Measurements from ENCODE around the gene TNFAIP8. TPM values are rescaled to one million over a fixed set of nuclear protein-coding genes. Genes with fewer than 3 reads are reported as not detected.

Gene TNFAIP8
- total and polyA plus RNA-seq, 9 of the 15 experiments (the other 6 are each of a cell fraction or from before 2014, with no cell fraction given) = 29.9 to 52.2 (median 44.8) TPM

GRCh38 chr5:119379942-119380547 is 24.2 kb downstream of the TNFAIP8 start (continued):
- TF ChIP-seq REST (IDR thresholded peaks at IDR 0.05; ENCODE audit: borderline replicate concordance) (peak; percentile 79), REST (CRISPR knock-in tag; IDR thresholded peaks at IDR 0.05; ENCODE audit: low read depth) (no peak), KAT2B (IDR thresholded peaks at IDR 0.05; ENCODE audit: low read depth, low read length) (no peak), RFX5 (IDR thresholded peaks at IDR 0.05; ENCODE audit: low read depth, low read length) (no peak), HMBOX1 (IDR thresholded peaks at IDR 0.05) (no peak), BHLHE40 (IDR thresholded peaks at IDR 0.05; ENCODE audit: low read length) (peak; percentile 28; the same call in 1 of the 2 replicates), EP300 (IDR thresholded peaks at IDR 0.05; ENCODE audit: low read length) (no peak), ZKSCAN8 (CRISPR knock-in tag; IDR thresholded peaks at IDR 0.05) (no peak), PHF21A (IDR thresholded peaks at IDR 0.05; ENCODE audit: borderline replicate concordance, low read depth) (no peak), ZNF592 (IDR thresholded peaks at IDR 0.05) (no peak), ZNF436 (CRISPR knock-in tag; IDR thresholded peaks at IDR 0.05) (no peak), CREB1 (IDR thresholded peaks at IDR 0.05) (no peak), CREB1 (CRISPR knock-in tag; IDR thresholded peaks at IDR 0.05) (no peak), MYC (IDR thresholded peaks at IDR 0.05; ENCODE audit: low read depth, low read length) (no peak), MYC (CRISPR knock-in tag; IDR thresholded peaks at IDR 0.05; ENCODE audit: borderline replicate concordance, low read depth) (no peak), TAF1 (IDR thresholded peaks at IDR 0.05; ENCODE audit: control insufficient read depth, extremely low read depth, insufficient read depth, low read length, severe bottlenecking) (no peak), ZNF717 (CRISPR knock-in tag; IDR thresholded peaks at IDR 0.05) (no peak)
